ENCODE data around the gene ADAM12. TPM values are rescaled to one million over a fixed set of nuclear protein-coding genes. Genes with fewer than 3 reads are reported as not detected.

Gene ADAM12
- total and polyA plus RNA-seq, 2 experiments from 2014 or later: 0.13 to 0.87 TPM

DNA sequence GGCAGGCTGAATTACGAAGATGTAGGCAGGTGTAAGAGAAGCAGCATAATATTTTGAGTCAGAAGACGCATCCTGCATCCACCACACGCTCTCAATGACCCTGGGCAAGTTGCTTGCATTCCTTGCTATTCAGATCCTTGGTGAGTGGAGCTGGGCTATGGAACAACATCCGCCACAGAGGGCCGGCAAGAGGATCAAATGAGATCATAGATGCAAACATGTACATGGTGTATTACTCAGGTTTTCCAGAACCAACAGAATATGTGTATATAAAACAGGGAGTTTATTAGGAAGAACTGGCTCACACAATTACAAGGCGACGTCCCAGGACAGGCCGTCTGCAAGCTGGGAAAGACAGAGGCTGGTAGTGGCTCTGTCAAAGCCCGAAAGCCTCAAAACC lies 51.5 kb downstream of the ADAM12 start:
- Histone ChIP-seq H3K4me1 (ENCODE audit: insufficient read depth) (no peaks in the 10 kb centered on the region), H2AFZ (no peak overlapping the region), H3K9me2 (ENCODE audit: insufficient read depth) (no peaks in the 10 kb centered on the region), H3K27me3 (ENCODE audit: insufficient read depth) (no peaks in the 10 kb centered on the region), H3K79me2 (replicated peaks; ENCODE audit: insufficient read depth) (no peaks in the 10 kb centered on the region), H3K27ac (ENCODE audit: low read depth) (no peak overlapping the region), H4K20me1 (replicated peaks; ENCODE audit: insufficient read depth) (no peaks in the 10 kb centered on the region), H3K36me3 (ENCODE audit: insufficient read depth) (no peaks in the 10 kb centered on the region), H3K4me2 (no peak overlapping the region), H3F3A (replicated peaks; ENCODE audit: low read depth) (no peaks in the 10 kb centered on the region), H3K4me3 (no peak overlapping the region)
- H3K27me3 Mint-ChIP-seq (ENCODE audit: insufficient read depth, low read depth, poor library complexity): peaks cover 2% of the 10 kb centered on the region
- H3K27ac Mint-ChIP-seq: no peak overlapping the region
- H3K9me3 Mint-ChIP-seq: no peaks in the 10 kb centered on the region
- ATAC-seq (no peak), DNase-seq (ENCODE audit: low spot score) (no peak)
- TF ChIP-seq NANOG (IDR thresholded peaks at IDR 0.05; ENCODE audit: borderline replicate concordance) (no peak), CTCF (conservative IDR thresholded peaks at IDR 0.05; ENCODE audit: low read depth in 2 of 2) (no peak), EZH2phosphoT487 (IDR thresholded peaks at IDR 0.05; ENCODE audit: unreplicated experiment) (no peak), JUNB (IDR thresholded peaks at IDR 0.05; ENCODE audit: unreplicated experiment) (no peak), ZNF331 (CRISPR knock-in tag; IDR thresholded peaks at IDR 0.05; ENCODE audit: low read depth) (no peak), POLR2AphosphoS5 (IDR thresholded peaks at IDR 0.05; ENCODE audit: low read depth) (no peak)
- TF ChIP-seq, protein P1, sequence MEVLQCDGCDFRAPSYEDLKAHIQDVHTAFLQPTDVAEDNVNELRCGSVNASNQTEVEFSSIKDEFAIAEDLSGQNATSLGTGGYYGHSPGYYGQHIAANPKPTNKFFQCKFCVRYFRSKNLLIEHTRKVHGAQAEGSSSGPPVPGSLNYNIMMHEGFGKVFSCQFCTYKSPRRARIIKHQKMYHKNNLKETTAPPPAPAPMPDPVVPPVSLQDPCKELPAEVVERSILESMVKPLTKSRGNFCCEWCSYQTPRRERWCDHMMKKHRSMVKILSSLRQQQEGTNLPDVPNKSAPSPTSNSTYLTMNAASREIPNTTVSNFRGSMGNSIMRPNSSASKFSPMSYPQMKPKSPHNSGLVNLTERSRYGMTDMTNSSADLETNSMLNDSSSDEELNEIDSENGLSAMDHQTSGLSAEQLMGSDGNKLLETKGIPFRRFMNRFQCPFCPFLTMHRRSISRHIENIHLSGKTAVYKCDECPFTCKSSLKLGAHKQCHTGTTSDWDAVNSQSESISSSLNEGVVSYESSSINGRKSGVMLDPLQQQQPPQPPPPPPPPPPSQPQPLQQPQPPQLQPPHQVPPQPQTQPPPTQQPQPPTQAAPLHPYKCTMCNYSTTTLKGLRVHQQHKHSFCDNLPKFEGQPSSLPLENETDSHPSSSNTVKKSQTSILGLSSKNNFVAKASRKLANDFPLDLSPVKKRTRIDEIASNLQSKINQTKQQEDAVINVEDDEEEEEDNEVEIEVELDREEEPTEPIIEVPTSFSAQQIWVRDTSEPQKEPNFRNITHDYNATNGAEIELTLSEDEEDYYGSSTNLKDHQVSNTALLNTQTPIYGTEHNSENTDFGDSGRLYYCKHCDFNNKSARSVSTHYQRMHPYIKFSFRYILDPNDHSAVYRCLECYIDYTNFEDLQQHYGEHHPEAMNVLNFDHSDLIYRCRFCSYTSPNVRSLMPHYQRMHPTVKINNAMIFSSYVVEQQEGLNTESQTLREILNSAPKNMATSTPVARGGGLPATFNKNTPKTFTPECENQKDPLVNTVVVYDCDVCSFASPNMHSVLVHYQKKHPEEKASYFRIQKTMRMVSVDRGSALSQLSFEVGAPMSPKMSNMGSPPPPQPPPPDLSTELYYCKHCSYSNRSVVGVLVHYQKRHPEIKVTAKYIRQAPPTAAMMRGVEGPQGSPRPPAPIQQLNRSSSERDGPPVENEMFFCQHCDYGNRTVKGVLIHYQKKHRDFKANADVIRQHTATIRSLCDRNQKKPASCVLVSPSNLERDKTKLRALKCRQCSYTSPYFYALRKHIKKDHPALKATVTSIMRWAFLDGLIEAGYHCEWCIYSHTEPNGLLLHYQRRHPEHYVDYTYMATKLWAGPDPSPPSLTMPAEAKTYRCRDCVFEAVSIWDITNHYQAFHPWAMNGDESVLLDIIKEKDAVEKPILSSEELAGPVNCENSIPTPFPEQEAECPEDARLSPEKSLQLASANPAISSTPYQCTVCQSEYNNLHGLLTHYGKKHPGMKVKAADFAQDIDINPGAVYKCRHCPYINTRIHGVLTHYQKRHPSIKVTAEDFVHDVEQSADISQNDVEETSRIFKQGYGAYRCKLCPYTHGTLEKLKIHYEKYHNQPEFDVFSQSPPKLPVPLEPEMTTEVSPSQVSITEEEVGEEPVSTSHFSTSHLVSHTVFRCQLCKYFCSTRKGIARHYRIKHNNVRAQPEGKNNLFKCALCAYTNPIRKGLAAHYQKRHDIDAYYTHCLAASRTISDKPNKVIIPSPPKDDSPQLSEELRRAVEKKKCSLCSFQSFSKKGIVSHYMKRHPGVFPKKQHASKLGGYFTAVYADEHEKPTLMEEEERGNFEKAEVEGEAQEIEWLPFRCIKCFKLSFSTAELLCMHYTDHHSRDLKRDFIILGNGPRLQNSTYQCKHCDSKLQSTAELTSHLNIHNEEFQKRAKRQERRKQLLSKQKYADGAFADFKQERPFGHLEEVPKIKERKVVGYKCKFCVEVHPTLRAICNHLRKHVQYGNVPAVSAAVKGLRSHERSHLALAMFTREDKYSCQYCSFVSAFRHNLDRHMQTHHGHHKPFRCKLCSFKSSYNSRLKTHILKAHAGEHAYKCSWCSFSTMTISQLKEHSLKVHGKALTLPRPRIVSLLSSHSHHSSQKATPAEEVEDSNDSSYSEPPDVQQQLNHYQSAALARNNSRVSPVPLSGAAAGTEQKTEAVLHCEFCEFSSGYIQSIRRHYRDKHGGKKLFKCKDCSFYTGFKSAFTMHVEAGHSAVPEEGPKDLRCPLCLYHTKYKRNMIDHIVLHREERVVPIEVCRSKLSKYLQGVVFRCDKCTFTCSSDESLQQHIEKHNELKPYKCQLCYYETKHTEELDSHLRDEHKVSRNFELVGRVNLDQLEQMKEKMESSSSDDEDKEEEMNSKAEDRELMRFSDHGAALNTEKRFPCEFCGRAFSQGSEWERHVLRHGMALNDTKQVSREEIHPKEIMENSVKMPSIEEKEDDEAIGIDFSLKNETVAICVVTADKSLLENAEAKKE (CRISPR knock-in tag; IDR thresholded peaks at IDR 0.05): no peak
- no peaks in the 10 kb centered on the region for H3K36me3 Mint-ChIP-seq (ENCODE audit: low read depth)
- no peak overlapping the region for H3K4me3 Mint-ChIP-seq
- H3K4me1 Mint-ChIP-seq: no peaks in the 10 kb centered on the region; the same call in 2 of the 3 replicates
